Adrenal gland (tissue), 5 donors: ENCODE data around the gene CNTN1.

ENCODE experiments used
- CTCF ChIP-seq, 6 experiments: fragments of 450-650 bp in 4 of 6; fragments of 200-600 bp in 2 of 6; sonication (generic) in 1 of 6; IDR thresholded peaks; 1 replicate in 5 of 6; 2 replicates in 1 of 6; pipeline versions ENCODE4 v1.5.1 to v1.8.0; 2016 to 2021; ENCODE audit warnings: antibody characterized with exemption in 6 of 6, mild to moderate bottlenecking in 2 of 6, moderate library complexity in 1 of 6
- POLR2A ChIP-seq, 2 donors: fragments of 450-650 bp; IDR thresholded peaks; one replicate each; pipeline ENCODE4 v1.6.1; 2017; ENCODE audit warnings: antibody characterized with exemption in 2 of 2, mild to moderate bottlenecking in 2 of 2, moderate library complexity in 1 of 2
- donor health status: DM: no; HTN: no; CAD: no.

- no peak for TF ChIP-seq CTCF (IDR thresholded peaks at IDR 0.05)
- TF ChIP-seq POLR2A (IDR thresholded peaks at IDR 0.05): no peak
Measured at GRCh38 chr12:40957417-40957816, 265.2 kb downstream of the CNTN1 start.
